GM18519 (cell line): ENCODE results near the gene KRTAP13-3.
A peak's percentile ranks its signal among the peaks of the same experiment; 100 is the strongest.

Experiments used
- ATAC-seq: cut with Tn5 transposase; IDR thresholded peaks from one replicate; pipeline ENCODE4 v1.9.1; 2021; ENCODE audit warnings: mild to moderate bottlenecking, moderate library complexity; ENCODE audit not compliant: unreplicated experiment, low FRiP score

Gene KRTAP13-3, protein sequence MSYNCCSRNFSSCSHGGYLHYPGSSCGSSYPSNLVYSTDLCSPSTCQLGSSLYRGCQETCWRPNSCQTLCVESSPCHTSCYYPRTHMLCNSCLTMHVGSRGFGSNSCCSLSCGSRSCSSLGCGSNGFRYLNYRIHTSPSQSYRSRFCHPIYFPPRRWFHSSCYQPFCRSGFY

DNA sequence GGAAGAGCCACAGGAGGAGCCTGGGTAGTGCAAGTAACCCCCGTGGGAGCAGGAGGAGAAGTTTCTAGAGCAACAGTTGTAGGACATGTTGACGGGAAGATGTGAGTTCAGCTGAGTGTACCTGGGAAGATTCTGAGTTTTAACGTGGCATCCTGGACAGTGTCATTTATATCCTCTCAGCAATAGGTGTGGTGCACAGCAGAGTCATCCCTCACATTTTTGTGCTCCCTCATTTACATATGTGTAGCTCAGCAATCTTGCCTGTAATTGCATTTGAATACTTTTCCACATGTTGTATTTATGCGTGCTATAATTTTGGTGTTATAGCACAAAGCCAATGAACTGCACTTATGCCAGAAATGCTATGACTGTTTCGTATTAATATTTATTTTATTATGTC is at the start of gene KRTAP13-3:
Gene KRTAP13-3 (minus strand): TSS at position 101 of the 400 bp plus-strand sequence. CDS start 14 bp downstream, at position 87.
- no peak for ATAC-seq

DNA sequence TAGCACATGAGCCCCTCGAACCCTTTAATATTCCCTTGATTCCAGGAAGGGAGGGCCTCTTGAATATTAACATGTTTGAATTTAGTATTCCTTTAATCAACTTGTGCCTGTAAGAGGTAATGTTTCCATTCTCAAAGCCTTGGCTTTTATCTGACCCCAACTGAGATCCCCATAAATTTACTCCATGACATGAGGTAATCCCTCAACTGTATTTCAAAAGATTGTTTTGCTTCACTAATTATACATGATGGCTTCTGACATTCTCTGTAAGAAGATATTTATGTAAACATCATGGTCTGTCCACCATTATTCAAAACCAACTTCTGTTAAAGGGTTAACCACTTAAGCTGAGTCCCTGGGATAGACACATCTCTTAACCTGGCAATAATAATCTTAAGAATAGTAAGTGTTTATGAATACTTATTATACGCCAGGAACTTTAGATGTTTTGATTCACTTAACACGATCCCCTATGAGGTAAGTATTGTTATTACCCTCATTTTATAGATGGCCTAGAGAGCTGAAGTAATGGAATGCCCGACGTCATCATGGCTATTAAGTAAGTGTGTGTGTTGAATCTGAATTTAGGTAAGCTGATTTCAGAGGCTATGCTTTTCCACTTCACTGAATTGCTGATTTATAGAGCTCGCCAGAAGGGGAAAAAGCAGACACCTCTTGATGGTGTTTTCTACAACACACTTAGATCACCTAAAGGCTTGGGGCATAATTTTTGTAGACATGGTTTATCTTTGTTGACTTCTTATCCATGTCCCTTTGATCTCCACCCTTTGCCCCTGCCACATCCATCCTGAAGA is 43.4 kb upstream of the KRTAP13-3 start:
- ATAC-seq = no peak

DNA sequence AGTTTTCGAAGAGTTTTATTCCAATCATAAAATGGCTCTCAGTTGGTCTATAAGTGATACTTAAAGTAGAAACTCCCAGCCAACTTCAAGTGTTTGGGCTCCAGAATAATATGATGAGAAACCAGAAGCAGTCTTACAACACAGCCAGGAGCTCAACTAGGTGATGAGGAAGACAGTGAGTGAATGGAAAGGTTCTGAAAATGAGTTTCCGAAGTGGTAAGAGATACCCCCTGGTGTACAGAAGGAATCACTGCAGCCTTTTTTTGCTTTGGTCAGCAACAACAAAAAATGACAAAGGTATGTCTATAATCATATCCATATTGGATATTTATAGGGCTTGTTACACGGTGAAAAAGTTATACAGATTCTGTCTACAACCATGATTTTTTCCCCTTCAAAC is 38.0 kb upstream of the KRTAP13-3 start:
- no peak for ATAC-seq

DNA sequence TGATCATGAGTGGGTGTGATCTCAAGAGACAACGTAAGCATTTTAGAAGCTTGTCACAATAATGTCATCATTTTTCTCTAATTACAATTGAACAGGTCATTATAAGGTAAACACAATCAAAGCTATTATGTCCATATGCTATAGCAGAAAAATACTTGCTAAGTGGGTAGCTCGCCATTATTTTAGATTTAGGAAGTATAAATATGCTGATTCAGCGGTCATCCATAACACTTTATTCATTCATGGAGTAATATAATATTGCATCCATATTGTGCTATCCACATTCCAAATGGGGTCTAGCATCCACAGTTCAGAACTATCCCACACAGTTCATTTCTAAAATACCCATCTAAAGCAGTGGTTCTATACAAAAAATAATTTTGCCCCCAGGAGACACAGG is 22.8 kb upstream of the KRTAP13-3 start:
- no peak for ATAC-seq

GRCh38 chr21:30447056-30447455 is 21.3 kb upstream of the KRTAP13-3 start:
- no peak for ATAC-seq

DNA sequence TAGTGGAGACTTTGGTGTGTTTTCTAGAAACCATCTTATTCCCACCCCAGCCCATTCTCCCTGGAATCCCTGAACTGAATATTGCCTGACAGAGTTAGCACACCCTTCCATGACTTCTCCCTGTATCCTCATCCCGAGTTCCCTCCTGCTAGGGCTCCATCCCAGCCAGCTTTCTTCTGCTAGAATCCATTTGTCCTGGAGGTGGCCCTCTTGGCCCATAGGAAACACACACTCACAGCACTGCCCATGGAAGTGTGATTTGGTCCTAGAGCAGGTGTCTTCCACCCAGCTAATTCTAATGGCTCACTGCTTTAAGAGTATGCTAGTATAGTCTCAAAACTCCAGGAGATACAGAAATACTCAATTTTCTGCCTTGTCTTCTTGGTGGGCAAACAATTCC is 18.5 kb upstream of the KRTAP13-3 start:
- ATAC-seq = no peak

DNA sequence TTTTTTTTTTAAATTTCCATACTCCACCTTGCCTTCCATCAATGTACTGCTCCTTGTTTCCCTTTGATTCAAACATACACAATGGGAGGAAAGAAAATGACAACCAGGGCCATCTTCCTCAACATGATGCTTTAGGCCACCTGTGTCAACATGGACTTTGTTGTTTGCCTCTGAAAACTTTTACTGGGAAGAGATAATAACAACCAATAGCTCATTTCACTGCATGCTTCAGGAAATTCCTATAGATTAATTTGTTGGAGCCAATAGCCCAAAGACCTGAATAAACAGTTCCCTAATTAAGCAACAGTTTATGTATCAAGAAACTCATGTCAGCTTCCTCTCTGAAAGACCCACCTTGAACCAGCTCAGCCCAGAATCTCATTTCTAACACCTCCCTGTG is 17.5 kb upstream of the KRTAP13-3 start:
- no peak for ATAC-seq

DNA sequence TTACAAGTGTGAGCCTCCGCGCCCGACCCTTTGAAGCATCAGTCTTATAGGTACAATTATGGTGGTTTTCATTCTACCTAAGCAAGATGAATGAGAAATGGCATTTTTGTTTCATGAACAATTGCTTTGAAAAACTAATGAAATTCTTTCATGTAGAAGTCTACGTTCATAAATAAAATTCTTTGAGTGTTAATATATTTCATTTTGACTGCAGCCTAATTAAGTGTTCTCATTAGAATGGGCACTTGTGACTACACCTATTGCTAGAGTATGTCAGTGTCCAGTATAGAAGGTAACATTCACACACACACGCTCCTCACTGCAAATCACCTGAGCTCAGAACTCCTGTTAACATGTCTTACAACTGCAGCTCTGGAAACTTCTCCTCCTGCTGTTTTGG is 14.2 kb upstream of the KRTAP13-3 start, which contains the start of gene KRTAP15-1:
Gene KRTAP15-1 (plus strand): TSS at position 301 of the 400 bp plus-strand sequence. CDS start 53 bp downstream, at position 354.
- ATAC-seq = no peak

DNA sequence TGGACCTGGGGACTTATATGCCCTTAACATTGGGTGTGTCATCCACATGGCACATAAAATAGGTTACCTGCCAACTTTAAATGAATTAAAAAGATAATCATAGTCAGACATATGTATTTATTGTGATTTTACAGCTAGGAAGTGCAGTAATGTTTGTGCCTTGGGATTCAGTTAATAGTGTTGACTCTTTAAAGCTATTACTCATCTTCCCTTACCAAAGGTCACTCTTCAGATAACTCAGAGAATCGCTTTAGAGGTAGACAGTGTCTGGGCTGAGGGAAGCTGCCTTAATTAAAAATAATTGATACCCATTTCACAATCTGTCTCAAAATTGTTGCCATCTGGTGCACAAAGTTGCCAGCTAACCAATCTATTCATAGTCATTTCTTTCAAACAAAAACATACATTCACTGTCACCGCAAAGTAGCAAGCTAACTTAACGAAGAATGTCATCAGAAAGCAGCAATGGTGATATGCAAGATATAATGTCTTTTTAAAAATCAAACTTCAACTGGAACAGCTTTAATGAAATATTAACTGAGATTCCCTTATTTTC is 11.4 kb upstream of the KRTAP13-3 start:
- no peak for ATAC-seq

DNA sequence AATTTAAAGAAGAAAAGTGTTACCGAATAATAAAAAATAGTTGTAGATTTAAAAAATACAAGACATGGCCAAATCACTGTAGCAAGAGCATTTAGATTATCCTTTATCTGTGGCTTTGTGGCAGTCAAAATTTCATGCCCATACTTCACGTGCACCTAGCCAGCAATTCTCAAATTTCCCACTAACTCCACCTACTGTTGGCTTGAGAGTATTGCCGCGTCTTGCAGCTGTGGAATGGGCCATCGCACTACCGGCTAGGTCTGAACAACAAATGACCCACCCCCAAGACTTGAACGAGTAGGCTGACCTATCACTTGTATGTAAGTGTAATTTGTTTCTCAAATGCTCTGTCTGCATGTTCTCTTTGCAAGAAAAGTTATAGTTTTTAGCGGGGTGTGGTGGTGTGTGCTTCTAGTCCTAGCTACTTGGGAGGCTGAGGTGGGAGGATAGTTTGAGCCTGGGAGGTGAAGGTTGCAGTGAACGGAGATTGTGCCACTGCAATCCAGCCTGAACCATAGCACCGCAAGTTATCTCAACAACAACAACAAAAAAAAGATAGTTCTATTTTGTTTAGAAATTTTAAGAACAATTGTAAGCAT is 8.4 kb upstream of the KRTAP13-3 start:
- ATAC-seq = peak; percentile 62

DNA sequence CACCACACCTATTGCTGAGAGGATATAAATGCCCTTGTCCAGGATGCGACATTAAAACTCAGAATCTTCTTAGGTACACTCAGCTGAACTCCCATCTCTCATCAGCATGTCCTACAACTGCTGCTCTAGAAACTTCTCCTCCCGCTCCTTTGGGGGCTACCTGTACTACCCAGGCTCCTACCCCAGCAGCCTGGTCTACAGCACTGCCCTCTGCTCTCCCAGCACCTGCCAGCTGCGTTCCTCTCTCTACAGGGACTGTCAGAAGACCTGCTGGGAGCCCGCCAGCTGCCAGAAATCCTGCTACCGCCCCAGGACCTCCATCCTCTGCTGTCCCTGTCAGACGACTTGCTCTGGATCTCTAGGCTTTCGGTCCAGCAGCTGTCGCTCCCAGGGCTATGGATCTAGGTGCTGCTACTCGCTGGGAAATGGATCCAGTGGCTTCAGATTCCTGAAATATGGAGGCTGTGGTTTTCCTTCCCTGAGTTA is 4.5 kb upstream of the KRTAP13-3 start, which contains the start of gene KRTAP13-4:
Gene KRTAP13-4 (plus strand): TSS at position 51 of the 486 bp plus-strand sequence. CDS start 56 bp downstream, at position 107.
- ATAC-seq = no peak

DNA sequence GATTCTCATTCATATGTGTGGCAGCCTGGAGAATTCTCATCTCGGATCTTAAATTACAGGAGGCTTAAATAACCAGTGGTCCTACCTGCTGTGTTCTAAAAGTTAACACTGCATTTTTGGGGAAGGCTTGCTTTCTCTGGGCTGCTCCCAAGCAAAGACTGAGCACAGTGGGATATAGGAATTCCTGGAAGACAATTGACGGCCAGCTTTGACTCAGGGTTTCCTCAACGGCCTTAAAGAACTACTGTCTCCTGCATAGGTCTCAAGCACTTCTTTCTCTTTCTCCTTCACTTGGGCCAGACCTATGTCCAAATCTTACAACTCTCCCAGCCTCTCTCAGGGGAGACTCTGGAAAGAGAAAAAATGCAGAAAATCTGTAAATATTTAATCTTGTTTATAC is 1.0 kb upstream of the KRTAP13-3 start:
- ATAC-seq = no peak

DNA sequence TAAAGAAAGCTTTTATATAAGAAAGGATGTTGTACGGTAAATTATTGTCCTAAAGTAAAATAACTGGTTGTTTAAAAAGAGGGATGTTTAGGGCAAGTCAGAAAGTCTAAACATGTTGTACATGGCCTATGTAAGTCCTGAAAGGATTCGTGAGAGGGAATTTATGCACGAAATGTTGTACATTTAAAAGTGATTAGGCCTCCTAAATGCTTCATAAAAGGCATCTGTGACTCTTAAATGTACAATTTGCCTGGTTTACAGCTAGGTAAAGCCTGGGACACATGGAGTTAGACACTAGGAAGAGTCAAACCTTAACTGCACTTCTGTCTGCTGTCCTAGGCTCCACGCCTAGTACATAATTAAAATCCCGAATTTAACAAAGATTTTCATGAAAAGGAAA is 9.7 kb downstream of the KRTAP13-3 start:
- no peak for ATAC-seq

- no peak for ATAC-seq
Measured at GRCh38 chr21:30408782-30409494, 16.8 kb downstream of the KRTAP13-3 start.

DNA sequence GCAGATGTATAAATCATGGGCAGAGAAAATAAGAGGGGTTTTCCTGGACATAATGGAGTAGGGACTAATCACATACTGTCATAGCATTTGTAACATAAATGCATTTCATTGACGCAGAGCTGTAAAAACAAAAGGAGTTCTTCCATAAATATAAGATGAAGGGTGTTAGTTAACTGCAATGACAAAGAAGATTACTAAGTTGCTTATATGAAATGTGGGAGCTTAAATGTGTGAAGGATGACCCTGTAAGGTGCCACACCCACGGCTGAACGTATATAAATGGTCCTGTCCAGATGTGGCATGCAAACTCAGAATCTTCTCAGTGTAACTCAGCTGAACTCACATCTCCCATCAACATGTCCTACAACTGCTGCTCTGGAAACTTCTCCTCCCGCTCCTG is 30.0 kb downstream of the KRTAP13-3 start, which contains the start of gene KRTAP13-1:
Gene KRTAP13-1 (plus strand): TSS at position 301 of the 400 bp plus-strand sequence. CDS start 56 bp downstream, at position 357.
- ATAC-seq = no peak

DNA sequence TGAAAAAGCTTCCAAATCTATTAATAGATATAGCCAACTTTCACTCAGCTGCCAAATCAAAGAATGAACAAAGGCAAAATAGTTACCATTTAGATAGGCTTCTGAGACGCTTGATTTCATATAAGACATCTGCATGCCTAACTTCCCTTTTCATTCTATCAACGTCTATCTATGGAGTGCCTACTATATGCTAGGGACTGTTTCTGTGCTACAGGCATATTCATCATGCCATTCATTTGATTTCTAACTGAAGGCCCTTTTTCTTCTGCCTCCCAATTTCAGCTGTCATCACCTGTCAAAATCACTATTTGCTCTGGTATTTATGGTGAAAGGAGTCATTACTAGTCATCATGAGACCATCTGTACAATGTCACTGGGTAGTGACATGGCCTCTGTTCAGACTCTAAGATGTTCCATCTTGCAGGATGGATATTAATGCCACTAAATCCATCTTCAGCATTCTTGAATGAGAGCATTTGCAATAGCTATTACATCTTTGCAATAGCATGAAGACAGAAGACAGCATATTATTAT is 34.2 kb downstream of the KRTAP13-3 start:
- no peak for ATAC-seq

DNA sequence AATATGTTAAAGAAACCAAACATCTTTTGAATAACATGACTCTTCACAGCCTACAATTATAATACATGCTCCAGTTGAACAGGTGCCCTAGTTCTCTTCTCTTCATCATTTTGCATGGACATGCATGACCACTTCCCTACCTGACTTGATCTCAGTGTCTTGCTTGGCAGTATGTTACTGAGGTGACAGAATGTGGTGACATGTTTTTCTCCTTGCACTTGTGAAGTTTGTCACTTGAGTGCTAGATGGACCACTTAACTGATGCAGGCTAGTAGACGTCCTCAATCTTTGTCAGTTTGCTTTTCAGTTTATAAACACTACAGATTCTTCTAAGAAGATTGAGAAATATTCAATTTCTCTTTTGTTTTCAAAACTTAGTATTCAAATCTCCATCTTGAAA is 43.5 kb downstream of the KRTAP13-3 start:
- no peak for ATAC-seq
